H7 (cell line): ENCODE measurements around the gene NCOA6. TPM values are rescaled to one million over a fixed set of nuclear protein-coding genes. Genes with fewer than 3 reads are reported as not detected.
"Not testable (repeated sequence)": the region's sequence is repeated elsewhere in the genome, so short reads cannot be mapped to it uniquely, and the experiment has no call there.

Experiments used
- DNase-seq: peaks from one replicate; pipeline ENCODE4 v3.0.0; 2012
- H3K27me3 ChIP-seq: 2 replicates; pipeline ENCODE4 v1.6.0; 2011; ENCODE audit warnings: mild to moderate bottlenecking, low read length; ENCODE audit not compliant: control insufficient read depth, insufficient read depth
- H3K36me3 ChIP-seq: replicated peaks from 2 replicates; pipeline ENCODE4 v1.5.1; 2011; ENCODE audit warnings: low read length; ENCODE audit not compliant: control insufficient read depth, insufficient read depth
- H3K4me3 ChIP-seq: 2 replicates; pipeline ENCODE4 v1.5.1; 2011; ENCODE audit warnings: low read depth, mild to moderate bottlenecking, control low read depth, low read length, moderate library complexity; ENCODE audit not compliant: insufficient read depth
- total RNA-seq: library from RNA; depleted of rRNA; stranded (reverse); fragments of >200 nt; shearing (Covaris generic); gene quantifications from 2 replicates; pipeline ENCODE4 v1.2.3, GENCODE V29; 2014

NCOA6 gene
- total RNA-seq, 1 experiment from 2014 or later: 3.7 TPM

- DNase-seq: no peak
- no peak overlapping the region for H3K4me3 ChIP-seq
- H3K27me3 ChIP-seq: no peaks in the 10 kb centered on the region
- H3K36me3 ChIP-seq: no peaks in the 10 kb centered on the region
These were observed 81.1 kb downstream of the NCOA6 start for GRCh38 chr20:34744340-34744739.

- Histone ChIP-seq H3K36me3 (no peaks in the 10 kb centered on the region), H3K27me3 (no peaks in the 10 kb centered on the region), H3K4me3 (no peak overlapping the region)
- DNase-seq: no peak
These were observed 82.4 kb downstream of the NCOA6 start for GRCh38 chr20:34743039-34743438.

GRCh38 chr20:34736106-34736735, 89.2 kb downstream of the NCOA6 start:
- no peak for DNase-seq
- H3K27me3 ChIP-seq: no peaks in the 10 kb centered on the region
- H3K4me3 ChIP-seq: no peak overlapping the region
- H3K36me3 ChIP-seq: no peaks in the 10 kb centered on the region

GRCh38 chr20:34732523-34732922, 92.9 kb downstream of the NCOA6 start:
- Histone ChIP-seq H3K36me3 (no peaks in the 10 kb centered on the region), H3K27me3 (no peaks in the 10 kb centered on the region), H3K4me3 (no peak overlapping the region)
- DNase-seq: no peak

GRCh38 chr20:34729416-34729815, 96.0 kb downstream of the NCOA6 start:
- H3K4me3 ChIP-seq: no peak overlapping the region
- no peaks in the 10 kb centered on the region; the same call in 1 of the 2 replicates for H3K36me3 ChIP-seq
- no peaks in the 10 kb centered on the region for H3K27me3 ChIP-seq
- no peak for DNase-seq

GRCh38 chr20:34724172-34724571, 101.3 kb downstream of the NCOA6 start:
- Histone ChIP-seq H3K4me3 (no peak overlapping the region), H3K36me3 (no peaks in the 10 kb centered on the region; the same call in 1 of the 2 replicates), H3K27me3 (no peaks in the 10 kb centered on the region)
- no peak for DNase-seq

GRCh38 chr20:34722560-34722959, 102.9 kb downstream of the NCOA6 start:
- not testable (repeated sequence) for H3K36me3 ChIP-seq, H3K27me3 ChIP-seq, H3K4me3 ChIP-seq, DNase-seq

GRCh38 chr20:34720266-34720665, 105.2 kb downstream of the NCOA6 start:
- Histone ChIP-seq H3K4me3 (no peak overlapping the region), H3K36me3 (no peaks in the 10 kb centered on the region; the same call in 1 of the 2 replicates), H3K27me3 (no peaks in the 10 kb centered on the region)
- DNase-seq: no peak

GRCh38 chr20:34719242-34720017, 106.0 kb downstream of the NCOA6 start:
- H3K4me3 ChIP-seq, H3K36me3 ChIP-seq, DNase-seq, H3K27me3 ChIP-seq: not testable (repeated sequence)

- Histone ChIP-seq H3K36me3 (no peaks in the 10 kb centered on the region), H3K27me3 (no peaks in the 10 kb centered on the region), H3K4me3 (no peak overlapping the region)
- DNase-seq: no peak
These were observed 108.0 kb downstream of the NCOA6 start for GRCh38 chr20:34717230-34718095.

GRCh38 chr20:34716921-34717229, 108.6 kb downstream of the NCOA6 start:
- DNase-seq: no peak
- H3K4me3 ChIP-seq: no peak overlapping the region
- peaks cover 2% of the 10 kb centered on the region; the same call in 1 of the 2 replicates for H3K27me3 ChIP-seq
- H3K36me3 ChIP-seq: no peaks in the 10 kb centered on the region

GRCh38 chr20:34715384-34715783, 110.1 kb downstream of the NCOA6 start:
- Histone ChIP-seq H3K4me3 (no peak overlapping the region), H3K36me3 (no peaks in the 10 kb centered on the region), H3K27me3 (peaks cover 12% of the 10 kb centered on the region)
- DNase-seq: no peak

- not testable (repeated sequence) for DNase-seq, H3K4me3 ChIP-seq, H3K36me3 ChIP-seq
- H3K27me3 ChIP-seq: peaks cover 18% of the 10 kb centered on the region
These were observed 111.4 kb downstream of the NCOA6 start for GRCh38 chr20:34713944-34714515.

GRCh38 chr20:34713194-34713943, 112.1 kb downstream of the NCOA6 start:
- DNase-seq: no peak
- no peaks in the 10 kb centered on the region for H3K36me3 ChIP-seq
- H3K27me3 ChIP-seq: peaks cover 18% of the 10 kb centered on the region
- H3K4me3 ChIP-seq: no peak overlapping the region
